ENCODE results near the gene XPC. TPM values are rescaled to one million over a fixed set of nuclear protein-coding genes. Genes with fewer than 3 reads are reported as not detected.

Gene XPC
- total RNA-seq, 1 experiment from 2014 or later = 23.9 TPM

DNA sequence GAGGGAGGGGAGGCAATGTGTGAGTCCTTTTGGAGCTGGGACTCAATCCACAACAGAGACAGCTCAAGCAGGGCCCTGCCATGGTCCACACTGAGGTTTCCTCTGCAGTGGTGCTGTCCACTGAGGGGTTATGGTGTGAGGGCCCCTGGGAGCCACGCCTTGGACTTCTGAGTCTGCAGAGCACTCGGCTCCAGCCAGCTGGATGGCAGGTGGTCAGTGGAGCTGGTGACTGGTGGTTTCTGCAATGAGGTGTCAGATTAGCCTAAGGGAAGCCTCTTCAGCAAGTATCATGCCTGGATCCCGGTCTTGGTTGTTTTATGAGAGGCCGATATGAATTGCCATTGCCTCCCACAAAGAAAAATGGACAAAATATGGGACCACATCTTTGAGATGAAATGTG is 21.9 kb upstream of the XPC start:
- H3K27me3 ChIP-seq (ENCODE audit: control insufficient read depth, insufficient read depth, low read length) = no peaks in the 10 kb centered on the region

DNA sequence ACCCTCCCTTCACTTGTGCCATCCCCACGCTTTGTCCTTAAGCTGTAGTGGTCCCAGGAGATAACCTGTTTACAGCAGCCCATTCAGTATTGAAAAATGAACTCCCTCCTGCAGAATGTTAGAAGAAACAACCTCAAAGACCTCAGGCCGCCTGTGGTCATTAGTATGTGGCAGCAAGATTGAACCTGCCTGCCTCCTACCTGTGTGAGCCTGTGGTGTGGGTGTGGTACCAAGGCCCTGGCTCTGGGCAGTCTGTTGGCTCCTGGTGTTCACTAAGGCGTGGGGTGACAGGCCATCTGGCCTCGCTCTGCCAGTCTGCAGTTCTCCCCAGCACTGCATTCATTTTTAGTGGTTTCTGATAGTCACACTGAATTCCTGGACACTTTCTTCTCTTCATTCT is 21.2 kb upstream of the XPC start:
- H3K36me3 ChIP-seq (replicated peaks; ENCODE audit: control insufficient read depth, insufficient read depth, low read length) = peaks cover 8% of the 10 kb centered on the region; the same call in 1 of the 2 replicates
- no peak for DNase-seq

More for the DNA sequence above, 21.9 kb upstream of the XPC start:
- no peak for DNase-seq
- Histone ChIP-seq H3K4me3 (ENCODE audit: insufficient read depth, low read depth, low read length) (no peak overlapping the region), H3K36me3 (replicated peaks; ENCODE audit: control insufficient read depth, insufficient read depth, low read length) (peaks cover 8% of the 10 kb centered on the region)

GRCh38 chr3:14194865-14195264 is 16.5 kb upstream of the XPC start:
- peaks cover 8% of the 10 kb centered on the region; the same call in 1 of the 2 replicates for H3K36me3 ChIP-seq (replicated peaks; ENCODE audit: control insufficient read depth, insufficient read depth, low read length)
- H3K27me3 ChIP-seq (ENCODE audit: control insufficient read depth, insufficient read depth, low read length) = no peaks in the 10 kb centered on the region
- no peak overlapping the region for H3K4me3 ChIP-seq (ENCODE audit: insufficient read depth, low read depth, low read length)
- DNase-seq = no peak

More for the DNA sequence above, 21.2 kb upstream of the XPC start:
- no peaks in the 10 kb centered on the region for H3K27me3 ChIP-seq (ENCODE audit: control insufficient read depth, insufficient read depth, low read length)
- H3K4me3 ChIP-seq (ENCODE audit: insufficient read depth, low read depth, low read length) = no peak overlapping the region

DNA sequence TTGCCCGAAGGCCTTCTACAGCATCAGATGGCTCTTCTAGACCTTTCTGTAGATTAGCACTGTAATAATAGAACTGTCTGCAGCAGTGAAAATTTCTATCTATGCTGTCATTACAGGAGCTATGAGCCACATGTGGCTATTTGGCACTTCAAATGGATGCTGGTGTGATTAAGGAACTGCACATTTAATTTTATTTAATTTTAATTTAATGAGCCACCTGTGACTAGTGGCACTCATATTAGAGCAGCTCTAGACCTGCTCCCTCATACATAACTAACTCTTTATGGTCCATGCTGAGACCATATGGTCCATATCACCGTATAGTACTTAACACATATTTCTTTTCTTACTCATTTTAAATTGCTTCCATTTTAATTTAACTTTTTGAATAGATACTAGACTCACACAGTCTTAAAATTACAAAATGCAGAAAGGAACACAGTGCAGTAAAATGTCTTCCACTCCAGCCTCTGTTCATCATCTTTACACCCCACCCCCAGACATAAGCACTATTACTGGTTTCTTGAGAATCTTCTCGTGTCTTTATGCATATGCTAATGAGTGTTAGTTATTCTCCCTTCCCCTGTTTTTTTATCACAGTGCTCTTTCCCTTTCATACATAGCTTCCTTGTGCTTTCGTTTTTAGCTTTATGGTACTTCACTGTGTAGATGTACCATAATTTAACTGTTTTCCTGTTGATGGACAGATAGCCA is 9.8 kb upstream of the XPC start:
- Histone ChIP-seq H3K36me3 (replicated peaks; ENCODE audit: control insufficient read depth, insufficient read depth, low read length) (peaks cover 9% of the 10 kb centered on the region), H3K27me3 (ENCODE audit: control insufficient read depth, insufficient read depth, low read length) (no peaks in the 10 kb centered on the region), H3K4me3 (ENCODE audit: insufficient read depth, low read depth, low read length) (no peak overlapping the region)
- DNase-seq = no peak

DNA sequence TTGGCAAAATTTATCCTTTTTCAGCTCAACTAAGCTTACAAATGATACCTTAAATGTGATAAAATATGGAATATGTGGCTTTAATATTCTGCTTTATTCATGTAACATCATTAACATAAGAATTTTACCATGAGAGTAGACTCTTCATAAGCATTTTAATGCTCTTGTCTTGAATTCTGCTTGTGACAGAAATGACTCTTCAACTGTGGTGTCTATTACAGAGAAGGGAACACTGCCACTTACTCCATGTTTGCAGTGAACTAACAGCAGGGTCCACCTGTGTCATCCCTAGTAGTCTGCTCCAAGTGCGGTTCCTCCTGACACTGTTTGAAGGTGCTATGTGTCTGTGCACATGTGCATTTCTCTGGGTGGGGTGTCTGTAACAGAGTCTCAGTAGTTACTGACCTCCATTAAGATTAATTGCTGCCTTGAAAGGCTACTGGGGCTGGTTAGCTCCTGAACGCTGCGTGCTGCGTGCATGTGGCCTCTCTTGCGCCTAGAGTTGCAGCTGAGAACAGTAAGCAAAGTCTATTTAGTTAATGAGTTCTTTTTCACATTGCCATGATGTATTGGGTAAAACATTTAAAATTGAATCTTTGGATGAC is 8.6 kb upstream of the XPC start:
- Histone ChIP-seq H3K4me3 (ENCODE audit: insufficient read depth, low read depth, low read length) (no peak overlapping the region), H3K27me3 (ENCODE audit: control insufficient read depth, insufficient read depth, low read length) (no peaks in the 10 kb centered on the region), H3K36me3 (replicated peaks; ENCODE audit: control insufficient read depth, insufficient read depth, low read length) (peaks cover 13% of the 10 kb centered on the region)
- DNase-seq = no peak

GRCh38 chr3:14183015-14183577 is 4.7 kb upstream of the XPC start:
- Histone ChIP-seq H3K4me3 (ENCODE audit: insufficient read depth, low read depth, low read length) (no peak overlapping the region), H3K27me3 (ENCODE audit: control insufficient read depth, insufficient read depth, low read length) (no peaks in the 10 kb centered on the region), H3K36me3 (replicated peaks; ENCODE audit: control insufficient read depth, insufficient read depth, low read length) (peaks cover 15% of the 10 kb centered on the region)
- DNase-seq = no peak

- H3K36me3 ChIP-seq (replicated peaks; ENCODE audit: control insufficient read depth, insufficient read depth, low read length) = peaks cover 13% of the 10 kb centered on the region
- H3K27me3 ChIP-seq (ENCODE audit: control insufficient read depth, insufficient read depth, low read length) = no peaks in the 10 kb centered on the region
- no peak for DNase-seq
- H3K4me3 ChIP-seq (ENCODE audit: insufficient read depth, low read depth, low read length) = no peak overlapping the region
These were observed 2.9 kb upstream of the XPC start for GRCh38 chr3:14181253-14181652.

DNA sequence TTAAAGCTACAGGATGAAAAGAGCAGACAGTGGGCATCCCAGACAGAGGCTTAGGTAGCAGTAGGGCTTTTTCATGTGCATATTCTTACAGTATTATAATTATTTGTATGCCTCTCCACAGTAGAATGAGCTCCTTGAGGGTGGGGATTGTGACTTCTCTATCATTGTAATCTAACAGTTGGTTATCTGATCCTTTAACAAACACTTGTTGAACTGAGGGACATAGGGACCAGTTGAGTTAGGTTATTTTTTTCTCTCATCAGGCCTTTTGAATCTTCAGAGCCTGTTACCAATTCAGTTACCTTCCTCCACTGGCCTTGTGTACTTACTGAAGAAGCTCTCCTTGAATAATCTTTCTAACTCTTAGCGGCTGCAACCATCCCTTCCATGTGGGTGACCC is 1.4 kb upstream of the XPC start:
- Histone ChIP-seq H3K4me3 (ENCODE audit: insufficient read depth, low read depth, low read length) (no peak overlapping the region), H3K27me3 (ENCODE audit: control insufficient read depth, insufficient read depth, low read length) (no peaks in the 10 kb centered on the region), H3K36me3 (replicated peaks; ENCODE audit: control insufficient read depth, insufficient read depth, low read length) (peaks cover 10% of the 10 kb centered on the region)
- no peak for DNase-seq

GRCh38 chr3:14179114-14179465 is 689 bp upstream of the XPC start:
- H3K27me3 ChIP-seq (ENCODE audit: control insufficient read depth, insufficient read depth, low read length) = no peaks in the 10 kb centered on the region
- no peak for DNase-seq
- peaks cover 10% of the 10 kb centered on the region for H3K36me3 ChIP-seq (replicated peaks; ENCODE audit: control insufficient read depth, insufficient read depth, low read length)
- H3K4me3 ChIP-seq (ENCODE audit: insufficient read depth, low read depth, low read length) = peak overlapping the region; percentile 79

GRCh38 chr3:14177580-14178246 is 688 bp downstream of the XPC start:
- H3K36me3 ChIP-seq (replicated peaks; ENCODE audit: control insufficient read depth, insufficient read depth, low read length) = peaks cover 3% of the 10 kb centered on the region
- peak overlapping the region; percentile 79 for H3K4me3 ChIP-seq (ENCODE audit: insufficient read depth, low read depth, low read length)
- no peak for DNase-seq
- H3K27me3 ChIP-seq (ENCODE audit: control insufficient read depth, insufficient read depth, low read length) = no peaks in the 10 kb centered on the region

GRCh38 chr3:14175383-14176037 is 2.9 kb downstream of the XPC start:
- DNase-seq = no peak
- no peak overlapping the region for H3K4me3 ChIP-seq (ENCODE audit: insufficient read depth, low read depth, low read length)
- H3K36me3 ChIP-seq (replicated peaks; ENCODE audit: control insufficient read depth, insufficient read depth, low read length) = peaks cover 10% of the 10 kb centered on the region
- no peaks in the 10 kb centered on the region for H3K27me3 ChIP-seq (ENCODE audit: control insufficient read depth, insufficient read depth, low read length)

- DNase-seq = no peak
- H3K36me3 ChIP-seq (replicated peaks; ENCODE audit: control insufficient read depth, insufficient read depth, low read length) = peaks cover 18% of the 10 kb centered on the region
- no peaks in the 10 kb centered on the region for H3K27me3 ChIP-seq (ENCODE audit: control insufficient read depth, insufficient read depth, low read length)
- H3K4me3 ChIP-seq (ENCODE audit: insufficient read depth, low read depth, low read length) = no peak overlapping the region
These were observed 3.9 kb downstream of the XPC start for GRCh38 chr3:14174483-14174882.

DNA sequence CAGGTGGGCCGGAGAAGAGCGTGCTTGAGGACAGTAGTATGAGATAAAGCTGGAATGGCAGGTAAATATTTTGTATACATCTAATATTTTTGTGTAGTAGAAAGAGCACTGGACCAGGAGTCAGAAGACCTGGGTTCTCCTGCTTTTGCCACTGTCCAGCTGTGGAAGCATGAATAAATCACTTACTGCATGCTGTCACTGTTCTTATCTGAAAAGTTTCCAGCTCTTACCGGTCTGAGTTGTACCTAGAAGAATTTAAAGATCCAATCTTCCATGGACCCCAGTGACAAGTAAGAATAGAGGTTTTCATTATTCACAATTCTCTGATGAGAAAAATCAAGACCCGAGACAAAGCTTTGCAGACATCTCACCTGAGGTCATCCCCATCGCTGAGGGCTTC is 5.9 kb downstream of the XPC start:
- Histone ChIP-seq H3K4me3 (ENCODE audit: insufficient read depth, low read depth, low read length) (no peak overlapping the region), H3K36me3 (replicated peaks; ENCODE audit: control insufficient read depth, insufficient read depth, low read length) (peaks cover 24% of the 10 kb centered on the region), H3K27me3 (ENCODE audit: control insufficient read depth, insufficient read depth, low read length) (no peaks in the 10 kb centered on the region)
- DNase-seq = no peak

DNA sequence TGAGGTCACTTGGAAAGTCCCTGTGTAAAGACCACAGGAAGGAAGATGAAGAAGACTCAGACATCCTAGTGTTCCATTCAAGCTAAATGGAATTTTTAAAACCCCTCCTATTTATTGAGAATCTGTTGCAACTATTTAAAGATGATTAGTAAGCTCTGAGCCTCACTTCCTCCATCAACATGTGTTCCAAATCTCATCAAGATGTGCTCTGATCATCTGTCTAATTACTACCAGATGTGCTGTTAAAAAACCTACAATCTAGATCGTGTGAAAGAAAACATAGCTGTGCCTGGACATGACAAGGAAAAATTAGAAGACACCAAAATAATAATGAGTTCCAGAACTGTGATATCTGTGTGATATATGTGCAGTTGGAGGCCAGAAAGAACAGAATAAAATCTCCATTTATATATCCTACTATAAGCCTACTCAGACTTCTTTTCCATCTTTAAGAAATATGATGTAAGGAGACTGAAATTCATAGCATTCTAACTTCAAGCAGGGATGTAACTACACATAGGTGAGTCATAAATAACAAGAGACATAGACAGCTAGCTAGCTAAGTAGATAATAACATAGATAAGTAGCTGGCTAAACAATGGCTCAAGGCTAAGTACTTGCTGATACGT is 7.8 kb downstream of the XPC start:
- no peak for DNase-seq
- Histone ChIP-seq H3K4me3 (ENCODE audit: insufficient read depth, low read depth, low read length) (no peak overlapping the region), H3K27me3 (ENCODE audit: control insufficient read depth, insufficient read depth, low read length) (no peaks in the 10 kb centered on the region), H3K36me3 (replicated peaks; ENCODE audit: control insufficient read depth, insufficient read depth, low read length) (peaks cover 35% of the 10 kb centered on the region)
